Effector CD4-positive, alpha-beta T cell (primary cell): ENCODE results near the gene HIRA.
"Not testable (repeated sequence)": the region's sequence is repeated elsewhere in the genome, so short reads cannot be mapped to it uniquely, and the experiment has no call there.

ENCODE experiments used
- DNase-seq: peaks from one replicate; pipeline ENCODE4 v3.0.0-alpha.2; 2020

The HIRA gene

DNA sequence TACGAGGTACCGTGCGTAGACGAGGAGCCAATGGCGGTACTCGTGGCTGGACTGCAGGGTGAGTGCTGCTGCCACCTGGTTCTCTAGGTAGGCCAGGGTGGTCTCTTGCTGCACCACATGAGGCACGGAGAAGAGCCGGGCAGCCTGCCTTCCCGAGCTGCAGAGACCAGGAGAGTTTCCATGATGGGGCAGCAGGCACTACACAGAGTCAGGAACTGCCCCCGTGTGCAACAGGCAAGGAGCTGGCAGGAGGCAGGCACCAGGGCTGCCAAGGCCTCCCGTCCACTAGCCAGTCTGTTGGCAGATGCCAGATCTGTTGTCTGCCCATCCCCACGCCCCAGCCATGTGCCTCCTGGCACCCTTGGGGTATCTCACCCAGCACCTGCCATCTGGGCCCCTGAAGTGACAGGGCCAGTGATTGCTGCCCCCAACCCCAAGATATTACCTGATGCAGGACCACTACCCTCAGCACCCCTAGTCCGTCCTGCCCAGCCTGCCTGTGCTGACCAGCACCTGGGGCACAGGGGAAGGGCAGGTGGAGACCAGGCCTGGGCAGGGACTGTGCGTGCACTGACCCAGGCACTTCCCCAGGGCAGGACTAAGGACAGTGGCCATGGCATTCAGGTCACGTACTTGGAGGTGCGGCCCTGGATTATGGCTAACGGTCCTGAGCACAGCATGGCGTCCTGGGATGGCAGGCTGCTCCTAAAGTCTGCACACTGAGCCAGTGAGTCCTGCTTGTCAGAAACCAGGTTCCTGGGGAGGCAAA is 78.0 kb downstream of the HIRA start:
- no peak for DNase-seq

DNA sequence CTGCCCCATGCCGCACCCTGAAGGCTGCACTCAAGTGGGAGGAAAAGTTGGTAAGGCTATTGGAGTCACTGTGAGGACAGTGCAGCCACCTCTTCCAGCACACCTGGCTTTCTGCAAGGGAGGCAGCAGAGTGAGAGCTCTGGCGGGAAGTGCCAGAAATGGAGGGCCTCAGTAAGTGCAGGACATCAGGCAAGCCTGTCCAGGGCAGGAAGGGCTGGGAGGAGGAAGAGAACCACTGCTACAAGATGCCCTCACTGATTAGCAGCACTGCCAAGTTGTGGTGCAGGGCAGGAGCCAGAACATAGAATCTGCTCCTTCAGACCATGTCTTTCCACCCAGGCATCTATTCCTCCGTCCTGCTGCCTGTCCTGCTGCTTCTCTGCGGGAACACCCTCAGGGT is 78.8 kb downstream of the HIRA start:
- DNase-seq, result no peak

DNA sequence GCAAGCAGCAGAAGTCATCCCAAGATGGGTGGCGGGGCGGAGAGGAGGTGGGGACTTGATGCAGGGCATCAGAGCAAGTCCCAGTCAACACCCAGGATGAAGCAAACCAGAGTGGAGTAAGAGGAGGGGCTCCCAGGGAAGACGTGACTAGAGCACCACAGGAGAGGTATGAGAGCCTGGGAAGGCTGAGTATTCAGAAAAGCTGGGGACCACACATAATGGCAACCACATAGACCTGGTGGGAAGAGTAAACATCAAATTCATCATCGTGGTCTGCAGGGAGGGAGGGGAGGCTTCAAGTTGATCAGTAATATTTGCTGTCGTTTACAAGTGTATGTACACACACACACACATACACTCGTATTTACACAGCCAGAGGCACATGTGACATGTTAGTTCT is 79.3 kb downstream of the HIRA start:
- DNase-seq, result no peak

DNA sequence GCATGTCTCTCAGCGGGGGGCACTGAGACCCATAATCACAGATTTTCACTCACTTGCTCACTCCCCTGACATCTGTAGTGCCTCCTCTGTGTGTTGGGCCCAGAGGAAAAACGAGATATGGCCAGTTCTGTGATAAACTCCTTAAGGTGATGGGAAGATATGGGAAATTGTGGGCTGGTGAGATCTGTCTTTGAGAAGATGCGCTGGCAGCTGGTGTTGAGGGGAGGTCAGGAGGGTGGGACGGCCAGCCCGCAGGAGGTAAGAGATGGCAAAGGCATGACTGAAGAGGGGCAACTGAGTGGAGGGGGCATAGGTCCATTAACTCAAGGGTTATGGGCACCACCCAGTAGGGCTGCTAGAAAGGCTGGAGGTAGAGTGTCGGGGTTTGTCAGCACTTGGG is 79.9 kb downstream of the HIRA start:
- DNase-seq, result no peak

DNA sequence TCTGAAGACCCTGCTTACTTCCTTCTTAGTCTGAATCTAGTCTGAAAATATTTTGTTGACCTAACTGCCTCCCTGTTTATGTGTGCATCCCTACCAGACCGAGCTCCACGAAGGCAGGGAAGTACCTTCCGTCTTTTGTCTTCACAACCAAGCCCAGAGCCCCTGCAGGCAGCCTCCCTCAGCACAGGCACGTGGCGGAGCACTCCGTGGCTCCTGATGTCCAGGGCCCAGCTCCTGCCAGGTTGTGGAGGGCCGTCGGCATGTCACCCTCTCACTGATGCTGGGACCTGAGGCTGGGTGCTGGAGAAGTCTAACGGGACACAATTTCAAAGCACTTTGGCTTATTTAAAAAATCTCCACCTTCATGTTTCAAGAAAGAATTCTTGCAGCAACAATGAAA is 80.6 kb downstream of the HIRA start:
- DNase-seq, result no peak

DNA sequence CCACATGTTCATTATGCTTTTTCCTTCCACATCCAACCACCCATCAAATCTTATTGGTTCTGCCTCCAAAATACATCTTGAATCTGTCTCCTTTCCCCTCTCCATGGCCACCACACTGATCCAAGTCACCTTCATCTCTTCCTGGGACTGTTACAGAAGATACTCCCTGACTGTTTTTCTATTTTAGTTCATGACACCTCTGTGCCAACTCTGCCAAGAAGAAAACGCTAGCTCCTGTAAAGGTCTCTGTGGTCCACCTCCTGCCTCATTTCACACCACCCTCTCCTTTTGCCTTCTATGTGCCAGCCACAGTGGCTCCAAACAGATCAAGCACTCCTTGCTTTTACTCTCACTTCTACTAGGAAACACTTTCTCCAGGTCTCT is 81.1 kb downstream of the HIRA start:
- no peak for DNase-seq

DNA sequence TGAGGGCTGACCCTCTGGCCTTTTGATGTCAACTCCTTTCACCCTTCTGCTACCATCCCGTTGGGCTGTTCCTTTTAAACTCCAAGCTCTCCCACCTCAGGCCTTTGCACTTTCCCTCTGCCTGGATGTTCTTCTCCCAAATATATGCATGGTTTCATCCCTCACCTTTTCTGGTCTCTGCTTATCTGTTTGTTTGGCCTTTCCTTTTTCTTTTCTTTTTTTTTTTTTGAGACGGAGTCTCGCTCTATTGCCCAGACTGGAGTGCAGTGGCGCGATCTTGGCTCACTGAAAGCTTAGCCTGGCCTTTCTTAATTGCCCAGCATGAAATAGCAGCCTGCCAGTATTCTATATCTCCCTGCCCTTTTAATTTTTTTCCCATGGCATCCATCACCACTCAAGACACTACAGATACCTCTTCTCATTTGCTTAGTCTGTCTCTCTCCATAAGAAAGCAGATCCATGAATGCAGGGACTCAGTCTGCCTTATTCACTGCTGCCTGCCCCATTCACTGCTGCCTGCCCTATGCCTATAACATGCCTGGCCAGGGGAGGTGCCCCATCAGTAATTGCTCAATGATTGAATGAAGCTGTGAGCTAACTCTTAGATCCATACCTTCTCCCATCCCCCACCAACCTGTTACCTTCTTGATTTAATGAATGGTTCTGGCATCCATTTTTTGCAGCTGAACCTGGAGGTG is 81.6 kb downstream of the HIRA start:
- DNase-seq, result no peak

DNA sequence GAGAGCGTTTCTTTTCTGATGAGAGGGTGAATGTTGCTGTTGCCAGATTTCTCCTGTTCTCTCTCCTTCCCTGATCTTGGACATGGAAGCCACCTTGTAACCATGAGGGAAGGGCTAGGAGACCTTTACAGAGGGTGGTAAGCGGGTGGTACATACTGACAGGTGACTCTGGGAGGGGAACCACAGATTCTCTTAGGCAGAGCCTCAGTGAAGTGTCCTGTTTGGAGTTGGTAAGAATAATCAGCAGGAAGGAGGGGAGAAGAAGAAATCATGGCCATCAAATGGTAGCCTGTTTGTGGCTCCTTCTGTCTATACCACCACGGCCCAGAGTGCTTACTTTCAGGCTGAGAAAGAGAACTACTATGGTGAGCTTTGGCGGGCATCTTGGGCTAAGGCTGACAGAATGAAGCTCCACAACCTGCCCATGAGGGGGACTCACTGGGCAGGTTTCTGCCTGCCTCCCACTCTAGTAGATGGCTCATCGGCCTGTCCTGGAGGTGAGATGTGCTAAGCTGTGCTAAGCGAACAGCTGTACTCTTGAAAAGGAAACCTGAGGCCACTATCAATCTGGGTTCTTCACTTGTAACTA is 84.8 kb downstream of the HIRA start:
- DNase-seq, result no peak

DNA sequence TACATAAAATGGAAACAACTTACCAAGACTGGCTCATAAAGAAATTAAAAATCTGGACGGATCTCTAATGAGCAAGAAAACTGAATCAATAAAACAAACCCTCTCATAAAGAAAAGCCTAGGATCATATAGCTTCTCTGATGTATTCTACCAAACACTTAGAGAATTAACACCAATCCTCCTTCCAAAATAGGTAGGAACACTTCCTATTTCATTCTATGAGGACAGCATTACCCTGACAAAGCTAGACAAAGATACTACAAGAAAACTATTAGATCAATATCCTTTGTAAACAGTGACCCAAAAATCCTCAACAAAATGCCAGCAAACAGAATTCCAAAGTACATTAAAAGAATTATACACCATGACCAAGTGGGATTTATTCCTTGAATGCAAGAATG is 87.1 kb downstream of the HIRA start:
- no peak for DNase-seq

DNA sequence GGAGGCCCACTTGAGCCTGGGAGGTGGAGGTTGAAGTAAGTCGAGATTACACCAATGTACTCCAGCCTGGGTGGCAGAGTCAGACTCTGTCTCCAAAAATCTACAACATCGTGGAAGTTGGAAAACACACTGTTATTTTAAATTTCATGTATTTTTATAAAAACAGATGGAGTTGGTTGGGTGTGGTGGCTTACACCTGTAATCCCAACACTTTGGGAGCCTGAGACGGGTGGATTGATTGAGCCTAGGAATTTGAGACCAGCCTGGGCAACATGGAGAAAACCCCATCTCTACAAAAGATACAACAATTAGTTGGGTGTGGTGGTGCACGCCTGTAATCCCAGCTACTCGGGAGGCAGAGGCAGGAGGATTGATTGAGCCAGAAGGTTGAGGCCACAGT is 88.1 kb downstream of the HIRA start:
- DNase-seq, result no peak

DNA sequence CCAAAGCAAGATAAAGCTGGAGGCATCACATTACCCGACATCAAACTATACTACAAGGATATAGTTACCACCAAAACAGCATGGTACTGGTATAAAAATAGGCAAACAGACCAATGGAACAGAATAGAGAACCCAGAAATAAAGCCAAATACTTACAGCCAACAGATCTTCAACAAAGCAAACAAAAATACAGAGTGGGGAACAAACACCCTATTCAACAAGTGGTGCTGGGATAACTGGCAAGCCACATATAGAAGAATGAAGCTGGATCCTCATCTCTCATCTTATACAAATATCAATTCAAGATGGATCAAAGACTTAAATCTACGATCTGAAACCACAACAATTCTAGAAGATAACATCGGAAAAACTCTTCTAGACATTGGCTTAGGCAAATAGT is 90.0 kb downstream of the HIRA start:
- no peak for DNase-seq

DNA sequence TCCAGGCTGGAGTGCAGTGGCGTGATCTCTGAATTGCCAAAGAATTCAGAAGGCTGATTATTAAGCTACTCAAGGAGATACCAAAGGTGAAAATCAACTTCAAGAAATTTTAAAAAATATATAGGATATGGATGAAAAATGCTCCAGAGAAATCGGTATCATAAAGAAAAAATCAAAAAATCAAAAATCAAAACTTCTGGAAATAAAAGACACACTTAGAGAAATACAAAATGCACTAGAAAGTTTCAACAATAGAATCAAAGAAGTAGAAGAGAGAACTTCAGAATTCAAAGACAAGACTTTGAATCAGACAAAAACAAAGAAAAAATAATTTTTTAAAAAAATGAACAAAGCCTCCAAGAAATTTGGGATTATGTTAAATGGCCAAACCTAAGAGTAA is 94.4 kb downstream of the HIRA start:
- DNase-seq, result no peak

DNA sequence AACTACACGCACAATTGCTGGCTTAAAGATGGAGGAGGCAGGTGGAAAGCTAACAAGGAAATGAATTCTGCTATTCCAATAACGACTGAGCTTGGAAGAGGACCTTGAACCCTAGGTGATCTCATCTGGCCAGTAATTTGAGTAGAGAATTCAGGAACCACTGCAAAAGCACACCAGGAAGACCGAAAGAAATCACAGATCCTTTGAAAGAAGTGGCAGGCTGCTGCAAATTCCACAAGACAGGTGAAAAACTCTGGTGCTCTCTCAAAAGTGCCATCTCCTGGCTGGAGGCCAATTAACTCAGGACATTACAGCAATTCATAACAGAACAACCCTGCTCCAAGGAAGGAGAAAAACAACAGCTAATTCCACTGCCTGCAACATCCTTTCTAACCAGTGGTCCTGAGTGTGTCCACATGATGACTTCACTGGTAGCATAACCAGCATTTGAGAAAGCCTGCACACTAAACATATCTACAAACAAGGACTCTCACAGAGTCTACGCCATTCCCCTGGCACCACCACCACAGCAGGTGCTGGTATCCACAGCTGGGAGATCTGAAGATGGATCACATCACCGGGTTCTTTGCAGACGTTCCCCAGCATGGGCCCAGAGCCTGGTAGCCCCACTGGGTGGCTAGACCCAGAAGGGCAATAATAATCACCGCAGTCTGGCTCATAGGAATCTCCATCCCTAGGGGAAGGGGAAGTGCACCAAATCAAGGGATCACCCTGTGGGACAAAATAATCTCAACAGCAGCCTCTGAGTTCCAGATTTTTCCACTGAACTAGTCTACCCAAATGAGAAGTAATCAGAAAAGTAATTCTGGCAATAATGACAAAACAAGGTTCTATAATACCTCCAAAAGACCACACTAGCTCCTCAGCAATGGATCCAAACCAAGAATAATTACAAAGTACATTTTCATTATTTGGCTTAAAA is 95.1 kb downstream of the HIRA start:
- DNase-seq, result no peak

DNA sequence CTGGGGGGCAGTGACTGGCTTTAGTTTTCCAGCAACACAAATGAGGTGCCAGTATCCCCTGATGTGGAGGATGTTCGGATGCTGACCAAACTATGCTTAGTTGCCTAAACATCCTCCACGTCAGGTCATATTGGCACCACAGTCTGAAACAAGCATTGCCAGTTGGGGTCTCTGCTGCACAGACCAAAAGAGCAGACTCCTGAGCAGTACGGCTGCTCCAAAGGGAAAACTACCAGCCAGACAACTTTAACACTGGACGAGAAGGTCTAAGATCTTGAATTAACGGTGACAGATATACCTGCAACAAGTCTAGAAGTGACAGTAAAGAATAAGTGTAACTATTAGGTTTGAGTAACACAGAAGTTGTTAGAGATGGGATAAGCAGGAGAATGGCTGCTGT is 99.6 kb downstream of the HIRA start:
- no peak for DNase-seq

DNA sequence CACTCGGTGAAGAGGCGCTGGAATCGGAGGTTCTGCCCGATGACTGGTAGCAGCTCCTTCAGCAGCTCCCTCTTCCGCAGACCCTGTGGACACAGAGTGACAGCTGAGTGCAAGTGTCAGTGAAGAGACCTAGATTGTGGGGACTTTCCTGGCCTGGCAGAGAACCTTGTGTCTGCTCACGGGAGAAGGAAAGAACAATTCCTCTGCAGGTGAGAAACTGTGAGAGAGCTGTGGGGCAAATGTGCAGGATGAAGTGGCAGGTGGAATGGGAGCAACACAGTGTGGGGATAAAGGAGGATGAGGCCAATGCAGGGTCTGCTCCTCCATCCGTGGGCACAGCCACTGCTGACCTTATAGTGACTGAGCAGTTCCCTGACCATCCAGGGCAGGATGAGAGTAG is 100.1 kb downstream of the HIRA start:
- no peak for DNase-seq

DNA sequence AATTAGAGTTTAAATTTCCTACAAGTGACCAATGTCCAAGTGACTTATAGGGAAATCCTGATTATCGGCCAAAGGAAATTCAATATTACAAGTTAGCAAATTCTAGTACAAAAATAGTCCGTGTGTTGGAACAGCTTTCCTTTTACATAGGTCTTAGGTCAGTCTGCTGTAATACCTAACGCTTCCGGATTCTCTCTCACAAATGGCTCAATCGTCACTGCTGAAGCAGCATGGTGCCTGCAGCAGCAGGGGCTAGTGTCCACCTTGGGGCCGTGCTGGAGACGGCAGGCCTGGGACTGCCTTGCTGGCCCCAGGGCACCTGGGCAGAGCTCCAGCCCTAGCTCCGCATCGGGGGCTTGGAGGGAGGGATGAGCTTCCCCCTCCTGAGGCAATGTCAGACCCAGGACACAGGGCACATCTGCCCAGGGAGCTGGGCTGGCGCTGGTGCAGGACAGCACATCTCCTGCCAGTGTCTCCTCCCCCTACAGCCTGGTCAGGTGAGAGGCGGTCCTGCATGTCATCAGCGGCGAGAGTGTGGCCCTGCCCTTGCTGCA is 100.6 kb downstream of the HIRA start:
- no peak for DNase-seq

DNA sequence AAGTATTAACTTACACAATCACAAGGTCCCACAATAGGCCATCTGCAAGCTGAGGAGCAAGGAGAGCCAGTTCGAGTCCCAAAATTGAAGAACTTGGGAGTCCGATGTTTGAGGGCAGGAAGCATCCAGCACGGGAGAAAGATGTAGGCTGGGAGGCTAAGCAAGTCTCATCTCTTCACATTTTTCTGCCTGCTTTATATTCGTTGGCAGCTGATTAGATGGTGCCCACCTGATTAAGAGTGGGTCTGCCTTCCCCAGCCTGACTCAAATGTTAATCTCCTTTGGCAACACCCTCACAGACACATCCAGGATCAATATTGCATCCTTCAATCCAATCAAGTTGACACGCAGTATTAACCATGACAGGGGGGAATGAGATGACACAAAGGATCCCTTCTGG is 101.3 kb downstream of the HIRA start:
- not testable (repeated sequence) for DNase-seq

DNA sequence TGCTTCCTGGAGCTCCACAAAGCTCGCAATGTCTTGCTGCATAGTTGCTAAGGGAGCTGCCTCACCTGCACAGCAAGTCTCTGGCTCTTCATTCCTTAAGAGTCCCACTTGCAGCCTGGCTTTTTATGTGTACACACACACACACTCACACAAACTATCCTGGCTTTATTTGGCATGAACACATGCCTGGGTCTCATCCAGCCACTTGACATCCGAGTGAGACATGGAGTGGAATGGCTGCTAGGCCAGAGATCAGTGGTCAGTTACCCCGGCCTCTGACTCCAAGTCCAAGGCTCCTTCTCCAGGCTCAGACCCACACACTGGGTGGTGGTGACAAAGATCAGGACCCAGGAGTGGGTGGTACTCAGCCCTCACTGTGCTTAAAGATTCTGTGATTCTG is 102.1 kb downstream of the HIRA start:
- no peak for DNase-seq

DNA sequence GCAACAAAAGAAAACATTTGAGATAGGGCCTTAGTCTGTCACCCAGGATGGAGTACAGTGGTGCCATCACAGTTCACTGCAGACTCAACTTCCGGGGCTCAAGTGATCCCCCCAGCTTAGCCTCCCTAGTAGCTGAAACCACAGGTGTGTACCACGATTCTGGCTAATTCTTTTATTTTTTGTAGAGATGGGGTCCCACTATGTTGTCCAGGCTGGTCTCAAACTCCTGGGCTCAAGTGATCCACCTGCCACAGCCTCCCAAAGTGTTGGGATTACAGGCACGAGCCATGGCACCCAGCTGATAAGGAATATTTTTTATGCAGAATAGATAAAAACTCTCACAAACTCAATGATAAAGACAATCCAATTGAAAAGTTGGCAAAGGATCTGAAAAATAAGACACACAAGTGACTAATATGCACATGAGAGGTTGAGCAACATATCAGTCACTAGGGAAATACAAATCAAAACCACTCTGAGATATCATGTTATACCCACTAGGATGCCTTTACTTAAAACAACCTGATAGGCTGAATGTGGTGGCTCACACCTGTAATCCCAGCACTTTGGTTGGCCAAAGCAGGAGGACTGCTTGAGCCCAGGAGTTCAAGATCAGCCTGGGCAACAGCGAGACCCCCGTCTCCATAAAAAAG is 106.1 kb downstream of the HIRA start:
- DNase-seq, result no peak

DNA sequence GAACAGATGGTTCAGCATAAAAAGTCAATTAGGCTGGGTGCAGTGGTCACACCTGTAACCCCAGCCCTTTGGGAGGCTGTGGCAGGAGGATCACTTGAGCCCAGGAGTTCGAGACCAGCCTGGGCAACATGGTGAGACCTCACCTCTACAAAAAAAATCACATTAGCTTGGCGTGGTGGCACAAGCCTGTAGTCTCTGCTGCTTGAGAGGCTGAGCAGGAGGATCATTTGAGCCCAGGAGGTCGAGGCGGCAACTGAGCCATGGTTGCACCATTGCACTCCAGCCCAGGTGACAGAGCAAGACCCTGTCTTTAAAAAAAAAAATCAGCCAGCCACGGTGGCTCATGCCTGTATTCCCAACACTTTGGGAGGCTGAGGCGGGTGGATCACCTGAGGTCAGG is 108.1 kb downstream of the HIRA start:
- DNase-seq, result not testable (repeated sequence)

DNA sequence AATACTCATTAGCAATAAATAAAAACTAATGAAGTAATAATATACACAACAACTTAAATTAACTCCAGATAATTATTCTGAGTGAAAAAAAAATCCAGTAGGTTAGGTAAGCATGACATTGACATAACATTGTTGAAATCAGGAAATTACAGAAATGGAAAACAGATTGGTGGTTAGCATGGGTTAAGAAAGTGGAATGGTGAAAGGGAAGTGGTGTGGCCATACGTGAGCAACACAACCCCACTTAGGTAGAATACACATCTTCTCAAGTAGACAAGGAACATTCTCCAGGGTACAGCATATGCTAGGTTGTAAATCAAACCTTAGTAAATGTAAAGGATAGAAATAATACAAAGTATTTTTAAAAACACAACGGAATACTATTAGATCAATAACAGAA is 109.8 kb downstream of the HIRA start:
- no peak for DNase-seq

DNA sequence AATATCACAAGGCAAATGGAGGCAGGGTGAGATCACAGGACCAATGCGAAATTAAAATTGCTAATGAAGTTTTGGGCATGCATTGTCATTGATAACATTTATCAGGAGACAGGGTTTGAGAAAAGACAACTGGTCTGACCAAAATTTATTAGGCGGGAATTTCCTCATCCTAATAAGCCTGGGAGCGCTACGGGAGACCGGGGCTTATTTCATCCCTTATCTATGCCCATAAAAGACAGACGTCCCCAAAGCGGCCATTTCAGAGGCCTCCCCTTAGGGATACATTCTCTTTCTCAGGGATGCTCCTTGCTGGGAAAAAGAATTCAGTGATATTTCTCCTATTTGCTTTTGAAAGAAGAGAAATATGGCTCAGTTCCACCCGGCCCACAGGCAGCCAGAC is 111.4 kb downstream of the HIRA start:
- not testable (repeated sequence) for DNase-seq
